Body of pancreas (tissue), 4 donors: ENCODE measurements around the gene KBTBD8. TPM values are rescaled to one million over a fixed set of nuclear protein-coding genes. Genes with fewer than 3 reads are reported as not detected.

Experiments
- ATAC-seq: fragments of 150-250 bp; one replicate; pipeline ENCODE4 v1.9.1; 2016
- DNase-seq, 4 donors: peaks; one replicate each; pipeline ENCODE4 v3.0.0-alpha.2; 2019
- H3K27ac ChIP-seq, 4 donors: fragments of 200-600 bp; sonication (generic); 1 replicate in 3 of 4; 2 replicates in 1 of 4; pipeline versions ENCODE4 v1.5.1 to v1.6.1; 2016 to 2019; ENCODE audit warnings: mild to moderate bottlenecking in 1 of 4, mixed read lengths in 1 of 4, moderate library complexity in 1 of 4
- H3K27me3 ChIP-seq, 2 donors: fragments of 200-600 bp; sonication (generic); one replicate each; pipeline ENCODE4 v1.6.0; 2016; ENCODE audit warnings: mild to moderate bottlenecking in 1 of 2
- H3K36me3 ChIP-seq, 2 donors: fragments of 200-600 bp; sonication (generic); replicated peaks in 1 of 2; 2 replicates each; pipeline ENCODE4 v1.5.1; 2016; ENCODE audit warnings: low read depth in 2 of 2; ENCODE audit not compliant: insufficient read depth in 1 of 2
- H3K4me1 ChIP-seq: fragments of 200-600 bp; sonication (generic); one replicate; pipeline ENCODE4 v1.6.0; 2016
- H3K4me3 ChIP-seq, 2 donors: fragments of 200-600 bp; sonication (generic); 1 replicate in 1 of 2; 2 replicates in 1 of 2; pipeline ENCODE4 v1.5.1; 2016 to 2019
- H3K9me3 ChIP-seq, 3 donors: fragments of 200-600 bp; sonication (generic); 1 replicate in 2 of 3; 2 replicates in 1 of 3; pipeline ENCODE4 v1.5.1; 2016
- CTCF ChIP-seq, 7 experiments: fragments of 450-650 bp in 4 of 7; fragments of 200-600 bp in 3 of 7; sonication (generic) in 3 of 7; IDR thresholded peaks; one replicate each; pipeline ENCODE4 v1.5.1; 2016 to 2019; ENCODE audit warnings: antibody characterized with exemption in 7 of 7
- POLR2A ChIP-seq, 3 donors: fragments of 450-650 bp; IDR thresholded peaks; one replicate each; pipeline ENCODE4 v1.6.1; 2016; ENCODE audit warnings: antibody characterized with exemption in 3 of 3, mild to moderate bottlenecking in 2 of 3
- WGBS, 2 donors: methylation state at CpG; one replicate each; pipeline ENCODE4 v1.1.5; 2017; 5-methylcytosine and 5-hydroxymethylcytosine counted together
- intact Hi-C: fragments of 100-400 bp; cut with DNase I; formaldehyde crosslinking; loops from one replicate; pipeline ENCODE4 v1.15.1; 2023
- total RNA-seq, 2 donors: library from RNA; depleted of rRNA; stranded (reverse); fragments of >200 nt; gene quantifications; one replicate each; pipeline ENCODE4 v1.1.0, GENCODE V29; 2016

KBTBD8 gene
- total RNA-seq, 2 donors from 2014 or later, result 0.78 TPM; not detected in 1

GRCh38 chr3:67008388-67008787 lies 10.3 kb downstream of the KBTBD8 start:
- intact Hi-C loops, result no loop called here
- DNase-seq, result no peak
- TF ChIP-seq CTCF (IDR thresholded peaks at IDR 0.05) (no peak), POLR2A (IDR thresholded peaks at IDR 0.05) (no peak)
- Histone ChIP-seq H3K36me3 (peaks cover 0 to 3% of the 10 kb centered on the region in 2 donors), H3K27ac (no peak overlapping the region), H3K4me1 (no peaks in the 10 kb centered on the region), H3K9me3 (no peaks in the 10 kb centered on the region), H3K27me3 (no peaks in the 10 kb centered on the region), H3K4me3 (no peak overlapping the region)
- ATAC-seq, result no peak
- 88 to 93% methylated on average over 2 of the region's 2 CpGs for WGBS, 2 donors

- Histone ChIP-seq H3K9me3 (no peaks in the 10 kb centered on the region), H3K27ac (no peak overlapping the region), H3K4me1 (no peaks in the 10 kb centered on the region), H3K4me3 (no peak overlapping the region), H3K27me3 (no peaks in the 10 kb centered on the region), H3K36me3 (no peaks in the 10 kb centered on the region)
- intact Hi-C loops, result no loop called here
- TF ChIP-seq CTCF (IDR thresholded peaks at IDR 0.05) (no peak), POLR2A (IDR thresholded peaks at IDR 0.05) (no peak)
- 76 to 82% methylated on average over 3 of the region's 3 CpGs for WGBS, 2 donors
- ATAC-seq (no peak), DNase-seq (no peak)
These were observed 11.6 kb downstream of the KBTBD8 start for GRCh38 chr3:67009716-67010115.

DNA sequence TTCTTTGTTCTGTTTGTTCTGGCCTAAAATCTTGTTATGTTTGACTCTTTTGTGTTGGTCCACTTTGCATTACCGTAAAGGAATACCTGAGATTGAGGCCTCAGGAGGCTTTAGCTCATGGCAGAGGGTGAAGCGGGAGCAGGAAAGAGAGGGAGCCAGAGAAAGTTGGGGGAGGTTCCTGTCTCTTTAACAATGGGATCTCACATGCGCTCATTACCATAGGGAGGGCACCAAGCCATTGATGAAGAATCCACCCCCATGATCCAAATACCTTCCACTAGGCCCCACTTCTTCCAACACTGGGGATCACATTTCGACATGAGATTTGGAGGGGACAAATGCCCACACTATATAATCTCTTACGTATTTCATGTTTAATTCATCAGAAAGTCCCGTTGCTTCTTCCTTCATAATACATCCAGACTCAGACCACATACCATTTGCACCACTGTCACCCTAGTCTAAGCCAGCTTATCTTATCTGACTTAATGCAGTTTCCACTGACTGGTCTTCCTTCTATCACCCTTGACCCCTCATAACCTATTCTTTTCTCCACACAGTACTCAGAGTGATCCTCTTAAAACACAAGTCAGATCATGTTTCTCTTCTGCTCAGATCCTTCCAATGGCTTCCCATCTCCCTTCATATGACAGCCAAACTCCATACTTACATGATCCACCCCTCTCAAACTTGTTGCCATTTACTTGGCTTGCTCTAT lies 13.5 kb downstream of the KBTBD8 start:
- TF ChIP-seq CTCF (IDR thresholded peaks at IDR 0.05), result no peak
- TF ChIP-seq POLR2A (IDR thresholded peaks at IDR 0.05), result no peak
- Histone ChIP-seq H3K27me3 (no peaks in the 10 kb centered on the region), H3K9me3 (no peaks in the 10 kb centered on the region), H3K4me1 (peaks cover 7% of the 10 kb centered on the region), H3K36me3 (no peaks in the 10 kb centered on the region), H3K4me3 (no peak overlapping the region), H3K27ac (no peak overlapping the region)
- WGBS, 2 donors, result 92 to 94% methylated on average over 6 of the region's 6 CpGs
- ATAC-seq, result no peak
- intact Hi-C loops, result no loop called here
- no peak for DNase-seq

DNA sequence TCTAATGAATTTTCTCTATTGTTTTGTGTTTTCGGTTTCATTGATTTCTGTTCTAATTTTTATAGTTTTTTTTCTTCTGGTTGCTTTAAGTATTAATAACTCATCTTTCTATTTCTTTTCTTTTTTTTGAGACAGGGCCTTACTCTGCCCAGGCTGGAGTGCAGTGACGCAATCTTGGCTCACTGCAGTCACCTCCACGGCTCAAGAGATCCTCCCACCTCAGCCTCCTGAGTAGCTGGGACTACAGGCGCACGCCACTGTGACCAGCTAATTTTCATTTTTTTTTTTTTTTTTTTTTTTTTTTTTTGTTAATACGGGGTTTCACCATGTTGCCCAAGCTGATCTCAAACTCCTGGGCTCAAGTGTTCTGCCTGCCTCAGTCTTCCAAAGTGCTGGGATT lies 14.5 kb downstream of the KBTBD8 start:
- H3K9me3 ChIP-seq, result no peaks in the 10 kb centered on the region
- H3K4me3 ChIP-seq, result no peak overlapping the region
- no peak for ATAC-seq
- TF ChIP-seq CTCF (IDR thresholded peaks at IDR 0.05) (no peak), POLR2A (IDR thresholded peaks at IDR 0.05) (no peak)
- intact Hi-C loops, result no loop called here
- WGBS, 2 donors, result 91 to 94% methylated on average over 6 of the region's 6 CpGs
- no peak for DNase-seq
- no peaks in the 10 kb centered on the region for H3K36me3 ChIP-seq
- H3K27me3 ChIP-seq, result no peaks in the 10 kb centered on the region
- H3K4me1 ChIP-seq, result peaks cover 7% of the 10 kb centered on the region
- H3K27ac ChIP-seq, result no peak overlapping the region
